Spleen (tissue), 7 donors: ENCODE measurements around the gene CMPK2.

Experiments
- POLR2A ChIP-seq, 3 donors: fragments of 450-650 bp; IDR thresholded peaks; one replicate each; pipeline ENCODE4 v1.5.1; 2017; ENCODE audit warnings: antibody characterized with exemption in 3 of 3, mild to moderate bottlenecking in 1 of 3
- TF ChIP-seq, protein P1 (sequence below), 11 experiments: fragments of 200-600 bp in 7 of 11; fragments of 450-650 bp in 4 of 11; sonication (generic) in 4 of 11; IDR thresholded peaks in 8 of 11; conservative IDR thresholded peaks in 3 of 11; 1 replicate in 7 of 11; 2 replicates in 4 of 11; pipeline versions ENCODE4 v1.4.0 to v1.8.0; 2016 to 2021; ENCODE audit warnings: antibody characterized with exemption in 11 of 11, inconsistent platforms in 4 of 11, mild to moderate bottlenecking in 1 of 11
- donor health status: DM: no; HTN: no; CAD: no; lungs with moderate emphysema.
- donor health status: DM: no; HTN: no; CAD: no.
- donor health status: DM: no; HTN: no; CAD: no.

DNA sequence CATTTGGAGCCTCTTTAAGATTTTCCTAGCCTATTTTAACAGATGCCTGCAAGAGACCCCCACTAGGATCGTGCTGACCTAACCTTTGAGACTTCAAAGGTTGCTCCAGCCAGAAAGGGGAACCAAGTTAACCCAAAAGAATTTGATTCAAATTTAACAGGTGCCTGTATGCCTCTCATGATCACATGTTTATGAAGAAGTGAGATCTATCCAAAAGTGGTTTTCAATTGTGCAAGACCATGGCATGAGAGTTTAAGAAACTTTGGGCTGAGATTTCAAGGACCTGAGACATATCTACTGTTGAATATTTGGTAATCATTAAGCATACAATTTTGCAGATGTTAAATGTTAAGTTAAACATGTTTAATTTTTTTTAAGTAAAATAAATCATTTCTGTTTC is 10.6 kb upstream of the CMPK2 start:
- TF ChIP-seq, protein P1, sequence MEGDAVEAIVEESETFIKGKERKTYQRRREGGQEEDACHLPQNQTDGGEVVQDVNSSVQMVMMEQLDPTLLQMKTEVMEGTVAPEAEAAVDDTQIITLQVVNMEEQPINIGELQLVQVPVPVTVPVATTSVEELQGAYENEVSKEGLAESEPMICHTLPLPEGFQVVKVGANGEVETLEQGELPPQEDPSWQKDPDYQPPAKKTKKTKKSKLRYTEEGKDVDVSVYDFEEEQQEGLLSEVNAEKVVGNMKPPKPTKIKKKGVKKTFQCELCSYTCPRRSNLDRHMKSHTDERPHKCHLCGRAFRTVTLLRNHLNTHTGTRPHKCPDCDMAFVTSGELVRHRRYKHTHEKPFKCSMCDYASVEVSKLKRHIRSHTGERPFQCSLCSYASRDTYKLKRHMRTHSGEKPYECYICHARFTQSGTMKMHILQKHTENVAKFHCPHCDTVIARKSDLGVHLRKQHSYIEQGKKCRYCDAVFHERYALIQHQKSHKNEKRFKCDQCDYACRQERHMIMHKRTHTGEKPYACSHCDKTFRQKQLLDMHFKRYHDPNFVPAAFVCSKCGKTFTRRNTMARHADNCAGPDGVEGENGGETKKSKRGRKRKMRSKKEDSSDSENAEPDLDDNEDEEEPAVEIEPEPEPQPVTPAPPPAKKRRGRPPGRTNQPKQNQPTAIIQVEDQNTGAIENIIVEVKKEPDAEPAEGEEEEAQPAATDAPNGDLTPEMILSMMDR (IDR thresholded peaks at IDR 0.05 in 8 of 11, conservative IDR thresholded peaks at IDR 0.05 in 3 of 11), result no peak
- no peak for TF ChIP-seq POLR2A (IDR thresholded peaks at IDR 0.05)
